ENCODE results near the gene COX7B2.

The COX7B2 gene

GRCh38 chr4:46715468-46715867 is 193.6 kb downstream of the COX7B2 start:
- DNase-seq (ENCODE audit: low read depth), result no peak

- DNase-seq (ENCODE audit: low read depth), result no peak
Measured at GRCh38 chr4:46698891-46699290, 210.2 kb downstream of the COX7B2 start.

All from activated T-cell treated with anti-CD3 and anti-CD28 coated beads for 48 hours (primary cell).